WTC11 (cell line): ENCODE results near the gene LIPN.

ENCODE experiments used
- ETV6 ChIP-seq: sonication (generic); formaldehyde crosslinking; IDR thresholded peaks from 2 replicates; pipeline ENCODE4 v1.8.1; 2022; ENCODE audit warnings: mild to moderate bottlenecking, missing genetic modification reagents
- FOXP1 ChIP-seq: sonication (generic); formaldehyde crosslinking; IDR thresholded peaks from 2 replicates; pipeline ENCODE4 v1.8.0; 2022; ENCODE audit warnings: missing genetic modification reagents, mild to moderate bottlenecking, moderate library complexity, borderline replicate concordance
- NFE2L1 ChIP-seq: sonication (generic); formaldehyde crosslinking; IDR thresholded peaks from 2 replicates; pipeline ENCODE4 v1.8.1; 2023; ENCODE audit warnings: missing genetic modification reagents
- ZNF263 ChIP-seq: sonication (generic); formaldehyde crosslinking; IDR thresholded peaks from 2 replicates; pipeline ENCODE4 v1.8.1; 2022; ENCODE audit warnings: low read depth, mild to moderate bottlenecking, moderate library complexity, missing genetic modification reagents
- TF ChIP-seq, protein P1 (sequence below): sonication (generic); formaldehyde crosslinking; IDR thresholded peaks from 2 replicates; pipeline ENCODE4 v1.8.0; 2022; ENCODE audit warnings: mild to moderate bottlenecking, missing genetic modification reagents
- TF ChIP-seq, protein P2 (sequence below): fragments of 200-600 bp; IDR thresholded peaks from 2 replicates; pipeline ENCODE4 v1.8.0; 2022; ENCODE audit warnings: antibody characterized with exemption

DNA sequence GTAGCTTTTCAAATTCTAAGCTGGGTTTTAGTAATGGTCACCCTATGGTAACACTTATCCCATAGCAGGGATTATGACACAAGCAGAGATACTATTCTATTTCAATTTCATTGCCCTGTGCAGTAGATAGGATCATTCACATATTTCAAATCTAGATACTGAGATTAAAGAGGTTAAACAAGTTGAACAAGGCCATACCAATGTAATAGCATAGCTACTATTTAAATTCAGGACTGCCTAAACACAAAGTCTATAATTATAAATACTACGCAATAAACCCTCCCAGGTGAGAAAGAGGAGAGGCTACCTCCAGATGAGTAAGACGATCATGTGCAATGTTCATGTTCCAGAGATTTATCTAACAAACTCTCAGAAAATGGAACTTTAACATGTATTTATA is 43.8 kb downstream of the LIPN start:
- TF ChIP-seq FOXP1 (CRISPR knock-in tag) (no peak), ETV6 (CRISPR knock-in tag) (no peak), ZNF263 (CRISPR knock-in tag) (no peak), NFE2L1 (no peak)
- TF ChIP-seq, protein P1, sequence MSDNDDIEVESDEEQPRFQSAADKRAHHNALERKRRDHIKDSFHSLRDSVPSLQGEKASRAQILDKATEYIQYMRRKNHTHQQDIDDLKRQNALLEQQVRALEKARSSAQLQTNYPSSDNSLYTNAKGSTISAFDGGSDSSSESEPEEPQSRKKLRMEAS, result no peak
- TF ChIP-seq, protein P2, sequence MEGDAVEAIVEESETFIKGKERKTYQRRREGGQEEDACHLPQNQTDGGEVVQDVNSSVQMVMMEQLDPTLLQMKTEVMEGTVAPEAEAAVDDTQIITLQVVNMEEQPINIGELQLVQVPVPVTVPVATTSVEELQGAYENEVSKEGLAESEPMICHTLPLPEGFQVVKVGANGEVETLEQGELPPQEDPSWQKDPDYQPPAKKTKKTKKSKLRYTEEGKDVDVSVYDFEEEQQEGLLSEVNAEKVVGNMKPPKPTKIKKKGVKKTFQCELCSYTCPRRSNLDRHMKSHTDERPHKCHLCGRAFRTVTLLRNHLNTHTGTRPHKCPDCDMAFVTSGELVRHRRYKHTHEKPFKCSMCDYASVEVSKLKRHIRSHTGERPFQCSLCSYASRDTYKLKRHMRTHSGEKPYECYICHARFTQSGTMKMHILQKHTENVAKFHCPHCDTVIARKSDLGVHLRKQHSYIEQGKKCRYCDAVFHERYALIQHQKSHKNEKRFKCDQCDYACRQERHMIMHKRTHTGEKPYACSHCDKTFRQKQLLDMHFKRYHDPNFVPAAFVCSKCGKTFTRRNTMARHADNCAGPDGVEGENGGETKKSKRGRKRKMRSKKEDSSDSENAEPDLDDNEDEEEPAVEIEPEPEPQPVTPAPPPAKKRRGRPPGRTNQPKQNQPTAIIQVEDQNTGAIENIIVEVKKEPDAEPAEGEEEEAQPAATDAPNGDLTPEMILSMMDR, result no peak
